Gastroesophageal sphincter (tissue), 3 donors: ENCODE data around the gene SUOX.
"Not testable (repeated sequence)": the region's sequence is repeated elsewhere in the genome, so short reads cannot be mapped to it uniquely, and the experiment has no call there.

ENCODE experiments used
- CTCF ChIP-seq, 4 experiments: fragments of 200-600 bp in 2 of 4; fragments of 450-650 bp in 2 of 4; sonication (generic) in 1 of 4; IDR thresholded peaks; one replicate each; pipeline ENCODE4 v1.5.1; 2017 to 2019; ENCODE audit warnings: antibody characterized with exemption in 4 of 4, mild to moderate bottlenecking in 2 of 4, moderate library complexity in 2 of 4
- EP300 ChIP-seq: sonication (generic); formaldehyde crosslinking; IDR thresholded peaks from one replicate; pipeline ENCODE4 v1.6.1; 2017; ENCODE audit warnings: antibody characterized with exemption, mild to moderate bottlenecking
- POLR2A ChIP-seq, 2 donors: fragments of 450-650 bp; IDR thresholded peaks; one replicate each; pipeline ENCODE4 v1.6.1; 2017; ENCODE audit warnings: antibody characterized with exemption in 2 of 2, mild to moderate bottlenecking in 2 of 2, moderate library complexity in 1 of 2
- POLR2AphosphoS5 ChIP-seq: sonication (generic); formaldehyde crosslinking; IDR thresholded peaks from one replicate; pipeline ENCODE4 v1.6.1; 2017; ENCODE audit warnings: antibody characterized with exemption

- TF ChIP-seq CTCF (IDR thresholded peaks at IDR 0.05); EP300; POLR2AphosphoS5; POLR2A (IDR thresholded peaks at IDR 0.05): not testable (repeated sequence)
Observed at GRCh38 chr12:55981882-55982281, 15.2 kb upstream of the SUOX start.
